NOMO-1 (cell line): ENCODE data around the gene GALNTL6.
"Not testable (repeated sequence)": the region's sequence is repeated elsewhere in the genome, so short reads cannot be mapped to it uniquely, and the experiment has no call there.

Source experiments
- DNase-seq, 2 experiments: peaks; one replicate each; lab custom pipeline; 2025; ENCODE audit not compliant: unreplicated experiment in 2 of 2; lab: John Stamatoyannopoulos, UW

The GALNTL6 gene

DNA sequence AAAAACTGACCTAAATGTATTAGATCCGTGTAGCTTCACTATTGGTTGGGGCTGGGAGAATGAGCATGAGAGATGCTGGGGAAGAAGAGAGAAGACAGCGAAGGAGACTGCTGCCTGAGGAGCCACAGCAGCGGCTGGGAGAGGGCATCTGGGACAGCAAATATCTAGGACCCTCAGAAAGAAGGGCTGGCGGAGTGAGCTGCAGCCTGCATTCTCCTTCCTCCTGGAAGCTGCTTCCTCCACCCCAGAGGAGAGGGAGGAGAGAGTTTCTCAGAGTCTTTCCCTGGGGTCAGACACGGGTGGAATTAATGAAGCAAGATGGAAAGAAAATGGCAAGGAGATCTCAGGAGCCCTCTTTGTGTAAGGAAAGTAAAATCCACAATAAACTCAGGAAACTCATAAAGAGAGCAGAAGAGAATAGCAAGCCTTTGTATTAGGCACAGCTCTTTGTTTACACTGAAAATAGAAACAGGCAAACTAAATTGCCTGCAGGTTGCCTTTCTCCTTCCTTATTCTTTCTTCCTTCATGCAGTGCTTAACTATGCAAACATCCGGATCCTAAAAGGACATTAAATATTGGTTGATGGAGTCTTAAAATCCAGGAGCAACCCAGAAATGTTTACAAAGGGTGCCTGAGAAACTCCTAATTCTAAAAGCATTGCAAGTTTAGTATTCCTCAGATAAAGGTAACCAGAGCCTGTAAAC, 1225.1 kb downstream of the GALNTL6 start:
- DNase-seq = no peak

GRCh38 chr4:173039617-173040577, 1226.7 kb downstream of the GALNTL6 start:
- DNase-seq = peak in 1 of 2 experiments; percentile 8

DNA sequence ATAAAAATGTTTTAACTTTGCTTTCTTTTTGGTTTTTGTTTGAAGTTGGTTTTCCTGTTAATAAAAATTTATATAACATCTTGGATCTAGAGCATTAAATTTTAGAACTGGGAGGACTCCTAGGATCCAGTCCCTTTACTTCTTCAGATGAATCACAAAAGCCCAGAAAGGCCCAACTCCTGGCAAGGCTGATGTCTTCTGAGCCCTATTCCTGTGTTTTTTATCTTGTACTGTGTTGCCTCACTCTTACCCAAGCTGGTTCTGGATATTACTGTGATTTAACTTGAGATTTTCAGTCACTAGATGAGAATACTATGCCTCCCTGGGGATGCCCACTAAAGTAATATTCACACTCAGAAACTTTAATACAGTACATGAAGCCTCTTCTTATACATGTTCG, 1228.3 kb downstream of the GALNTL6 start:
- DNase-seq = no peak

GRCh38 chr4:173042139-173042538, 1228.9 kb downstream of the GALNTL6 start:
- DNase-seq = not testable (repeated sequence)

- DNase-seq = no peak
Observed at GRCh38 chr4:173044340-173044739, 1231.1 kb downstream of the GALNTL6 start.

- DNase-seq = no peak
Observed at GRCh38 chr4:173045571-173045970, 1232.4 kb downstream of the GALNTL6 start.

- DNase-seq = no peak
Observed at GRCh38 chr4:173046144-173046543, 1232.9 kb downstream of the GALNTL6 start.

- no peak for DNase-seq
Observed at GRCh38 chr4:173046818-173047217, 1233.6 kb downstream of the GALNTL6 start.

DNA sequence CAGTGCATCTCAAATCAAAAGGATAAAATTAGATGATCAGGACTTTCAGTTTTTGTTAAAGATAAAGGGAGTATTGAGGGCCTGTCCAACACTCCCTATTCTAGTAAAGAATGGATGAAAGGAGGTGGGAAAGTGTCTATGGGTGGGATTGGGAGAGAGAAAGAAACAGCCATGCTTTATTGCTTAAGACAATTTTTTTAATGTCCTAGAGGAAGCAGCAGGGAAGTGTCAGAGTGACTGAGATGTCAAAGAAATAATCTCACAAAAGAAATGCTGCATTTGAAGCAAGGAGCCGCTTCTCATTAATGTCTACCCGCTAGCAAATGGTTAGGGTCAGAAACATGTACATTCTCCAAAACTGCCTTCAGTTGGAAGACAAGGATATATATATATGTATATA, 1238.0 kb downstream of the GALNTL6 start:
- no peak for DNase-seq

- DNase-seq = no peak
Observed at GRCh38 chr4:173051716-173052115, 1238.5 kb downstream of the GALNTL6 start.

GRCh38 chr4:173052439-173052838, 1239.2 kb downstream of the GALNTL6 start:
- DNase-seq = no peak

DNA sequence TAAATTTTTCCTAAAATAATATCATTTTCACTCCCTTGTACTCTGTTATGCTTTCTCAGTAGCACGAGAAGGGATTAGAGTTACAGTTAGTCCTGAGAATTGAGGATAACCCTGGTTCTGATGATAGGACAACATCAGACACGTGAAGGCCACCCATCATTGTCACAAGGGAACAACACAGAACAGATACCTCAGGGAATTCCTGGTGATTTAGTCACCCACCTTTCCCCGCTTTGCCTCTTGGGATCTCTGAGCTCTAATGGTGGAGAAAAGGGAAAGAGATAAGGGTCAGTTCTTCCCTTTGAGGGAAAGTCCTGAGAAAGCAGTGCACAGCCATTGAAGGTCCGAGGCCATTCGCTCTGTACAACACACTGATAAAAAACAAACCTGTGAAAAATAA, 1243.1 kb downstream of the GALNTL6 start:
- DNase-seq = no peak

GRCh38 chr4:173056710-173057109, 1243.5 kb downstream of the GALNTL6 start:
- no peak for DNase-seq

DNA sequence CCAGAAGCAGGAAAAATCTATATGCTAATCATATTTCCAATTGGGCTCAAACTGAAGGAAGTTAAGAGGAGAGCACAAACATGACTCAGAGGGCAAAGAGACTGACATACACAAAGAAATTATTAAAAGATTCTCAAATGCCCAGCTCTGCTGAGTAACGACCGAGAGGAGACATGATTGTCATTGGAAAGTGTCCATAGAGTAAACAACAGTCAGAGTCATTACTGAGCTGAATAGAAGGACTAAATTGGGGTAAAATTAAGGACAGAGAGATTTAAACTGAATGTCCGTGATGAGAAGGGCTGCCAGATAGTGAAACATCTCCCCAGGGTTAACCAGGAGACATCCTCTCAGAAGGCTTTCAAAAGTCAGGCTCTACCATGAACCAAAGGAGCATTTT, 1244.2 kb downstream of the GALNTL6 start:
- DNase-seq = no peak

- DNase-seq = no peak
Observed at GRCh38 chr4:173057901-173058300, 1244.7 kb downstream of the GALNTL6 start.

GRCh38 chr4:173061160-173061559, 1248.0 kb downstream of the GALNTL6 start:
- no peak for DNase-seq

- DNase-seq = no peak
Observed at GRCh38 chr4:173073939-173074500, 1260.8 kb downstream of the GALNTL6 start.

DNA sequence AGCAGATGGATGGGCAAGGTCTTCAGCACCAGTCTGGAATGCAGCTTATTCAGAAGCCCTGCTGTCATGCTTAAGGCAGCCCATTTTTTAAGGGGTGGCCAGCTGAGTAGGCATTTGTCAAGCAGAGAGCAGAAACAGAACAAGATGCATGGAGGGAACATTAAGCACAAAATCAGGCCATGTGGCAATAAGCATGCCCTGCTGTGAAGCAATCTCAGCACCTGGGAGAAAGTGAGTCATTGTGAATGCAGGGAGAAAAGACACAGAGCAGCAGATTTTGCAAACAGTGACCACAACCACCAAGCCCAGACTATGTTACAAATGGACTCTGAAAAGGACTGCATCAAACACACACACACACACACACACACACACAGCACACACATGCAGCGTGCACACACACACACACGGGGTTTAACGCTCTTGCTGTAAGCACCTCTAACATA, 1261.3 kb downstream of the GALNTL6 start:
- DNase-seq = peak; percentile 70 to 95

DNA sequence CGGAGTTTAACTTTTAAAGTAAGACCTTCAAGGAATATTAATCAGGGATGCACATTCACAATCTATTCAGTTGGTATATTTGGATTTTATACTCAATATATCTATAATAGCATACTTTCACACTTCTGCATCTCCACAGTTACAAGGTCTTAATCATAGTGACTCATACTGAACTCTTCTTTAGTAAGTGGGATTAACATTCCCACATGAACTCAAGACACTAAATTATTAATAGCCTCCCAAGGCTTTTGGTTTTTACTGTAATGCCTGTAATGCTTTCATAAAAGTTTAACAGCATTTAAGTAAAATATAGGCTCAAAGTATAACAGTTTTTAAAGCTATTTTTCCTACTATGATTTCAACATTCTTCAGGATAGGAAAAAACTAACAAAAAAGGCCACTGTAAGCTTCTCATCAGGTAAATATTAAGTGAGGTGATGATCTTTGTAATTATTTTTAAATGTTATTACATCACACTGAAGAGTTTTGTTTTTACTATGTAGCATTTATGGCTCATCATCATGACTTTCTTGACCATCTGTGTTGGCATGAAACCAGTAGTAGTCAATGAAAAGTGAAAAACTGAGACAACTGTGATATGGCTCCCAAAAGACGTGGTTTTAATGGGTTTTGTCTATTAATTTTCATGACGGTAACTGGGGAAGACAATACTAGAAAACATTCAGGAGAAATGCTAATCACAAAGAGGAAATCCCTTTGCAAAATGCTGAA, 1263.9 kb downstream of the GALNTL6 start:
- DNase-seq = no peak

- DNase-seq = peak; percentile 11 to 47
Observed at GRCh38 chr4:173088144-173088543, 1274.9 kb downstream of the GALNTL6 start.
